H9 (cell line): ENCODE results near the gene SUN1. TPM values are rescaled to one million over a fixed set of nuclear protein-coding genes. Genes with fewer than 3 reads are reported as not detected.

Experiments used
- DNase-seq: peaks from one replicate; pipeline ENCODE4 v3.0.0-alpha.2; 2017
- H2AFZ ChIP-seq: one replicate; pipeline ENCODE4 v1.6.1; 2013; ENCODE audit warnings: mild to moderate bottlenecking, low read length, control low read depth, moderate library complexity
- H2AK5ac ChIP-seq: 2 replicates; pipeline ENCODE4 v1.6.1; 2013; ENCODE audit warnings: low read length, control low read depth, mixed read lengths; ENCODE audit not compliant: insufficient read length
- H2BK120ac ChIP-seq: one replicate; pipeline ENCODE4 v1.6.1; 2013; ENCODE audit warnings: low read depth, mild to moderate bottlenecking, low read length, control low read depth, inconsistent platforms; ENCODE audit not compliant: poor library complexity, severe bottlenecking
- H2BK12ac ChIP-seq: 2 replicates; pipeline ENCODE4 v1.6.1; 2013; ENCODE audit warnings: low read length, control low read depth, mixed read lengths, low read depth; ENCODE audit not compliant: insufficient read length
- H2BK15ac ChIP-seq: 2 replicates; pipeline ENCODE4 v1.6.1; 2013; ENCODE audit warnings: low read depth, low read length, control low read depth
- H2BK20ac ChIP-seq: one replicate; pipeline ENCODE4 v1.6.1; 2013; ENCODE audit warnings: low read depth, mild to moderate bottlenecking, low read length, control low read depth, inconsistent platforms; ENCODE audit not compliant: poor library complexity, severe bottlenecking
- H2BK5ac ChIP-seq: 2 replicates; pipeline ENCODE4 v1.6.1; 2013; ENCODE audit warnings: low read length, control low read depth, mixed read lengths; ENCODE audit not compliant: insufficient read length
- H3K14ac ChIP-seq: 2 replicates; pipeline ENCODE4 v1.6.1; 2013; ENCODE audit warnings: low read length, control low read depth; ENCODE audit not compliant: insufficient read depth
- H3K18ac ChIP-seq: 2 replicates; pipeline ENCODE4 v1.6.1; 2013; ENCODE audit warnings: low read depth, mild to moderate bottlenecking, mixed read lengths, low read length, control low read depth; ENCODE audit not compliant: insufficient read length
- H3K23ac ChIP-seq: 2 replicates; pipeline ENCODE4 v1.6.1; 2013; ENCODE audit warnings: low read length, control low read depth, mixed read lengths, low read depth; ENCODE audit not compliant: insufficient read length
- H3K23me2 ChIP-seq: 2 replicates; pipeline ENCODE4 v1.6.1; 2013; ENCODE audit warnings: low read depth, mild to moderate bottlenecking, mixed read lengths, low read length, control low read depth; ENCODE audit not compliant: insufficient read length, poor library complexity, severe bottlenecking
- H3K27ac ChIP-seq: 2 replicates; pipeline ENCODE4 v1.5.1; 2013; ENCODE audit warnings: low read length, control low read depth, mixed read lengths, low read depth; ENCODE audit not compliant: insufficient read length
- H3K27me3 ChIP-seq: 2 replicates; pipeline ENCODE4 v1.6.1; 2013; ENCODE audit warnings: low read length, control low read depth, inconsistent platforms; ENCODE audit not compliant: insufficient read depth
- H3K4ac ChIP-seq: 2 replicates; pipeline ENCODE4 v1.6.1; 2013; ENCODE audit warnings: low read depth, mild to moderate bottlenecking, control low read depth, inconsistent platforms, low read length, moderate library complexity
- H3K4me1 ChIP-seq: 2 replicates; pipeline ENCODE4 v1.6.1; 2013; ENCODE audit warnings: low read length, control low read depth, inconsistent platforms; ENCODE audit not compliant: insufficient read depth
- H3K4me2 ChIP-seq: 2 replicates; pipeline ENCODE4 v1.6.1; 2013; ENCODE audit warnings: low read length, control low read depth, mixed read lengths; ENCODE audit not compliant: insufficient read length, insufficient read depth
- H3K56ac ChIP-seq: 2 replicates; pipeline ENCODE4 v1.6.1; 2013; ENCODE audit warnings: low read depth, mild to moderate bottlenecking, mixed read lengths, low read length, control low read depth; ENCODE audit not compliant: insufficient read length
- H3K79me1 ChIP-seq: 2 replicates; pipeline ENCODE4 v1.6.1; 2013; ENCODE audit warnings: low read depth, mild to moderate bottlenecking, moderate library complexity, low read length, control low read depth, inconsistent platforms; ENCODE audit not compliant: insufficient read depth, poor library complexity, severe bottlenecking
- H3K79me2 ChIP-seq: 2 replicates; pipeline ENCODE4 v1.6.1; 2013; ENCODE audit warnings: low read length, control low read depth, inconsistent platforms; ENCODE audit not compliant: insufficient read depth
- H3K9ac ChIP-seq: 2 replicates; pipeline ENCODE4 v1.6.1; 2013; ENCODE audit warnings: low read length, control low read depth, mixed read lengths; ENCODE audit not compliant: insufficient read length; ENCODE audit errors: extremely low read depth
- H3K9me3 ChIP-seq: one replicate; pipeline ENCODE4 v1.6.1; 2013; ENCODE audit warnings: low read depth, low read length, inconsistent platforms; ENCODE audit not compliant: control insufficient read depth
- H3T11ph ChIP-seq: one replicate; pipeline ENCODE4 v1.6.1; 2013; ENCODE audit warnings: mild to moderate bottlenecking, low read length, control low read depth, inconsistent platforms
- H4K20me1 ChIP-seq: one replicate; pipeline ENCODE4 v1.6.1; 2013; ENCODE audit not compliant: control insufficient read depth, insufficient read length, insufficient read depth
- H4K5ac ChIP-seq: 2 replicates; pipeline ENCODE4 v1.6.1; 2013; ENCODE audit warnings: low read depth, mild to moderate bottlenecking, mixed read lengths, low read length, control low read depth; ENCODE audit not compliant: insufficient read length
- H4K8ac ChIP-seq: replicated peaks from 2 replicates; pipeline ENCODE4 v1.6.1; 2013; ENCODE audit warnings: low read length, control low read depth, mixed read lengths, low read depth; ENCODE audit not compliant: insufficient read length
- H4K91ac ChIP-seq: 2 replicates; pipeline ENCODE4 v1.6.1; 2013; ENCODE audit warnings: low read depth, mild to moderate bottlenecking, moderate library complexity, mixed read lengths, low read length, control low read depth; ENCODE audit not compliant: insufficient read length
- H3K27ac Mint-ChIP-seq, 3 experiments: 2 replicates in 2 of 3; 3 replicates in 1 of 3; pipeline ENCODE4 v1.8.0; 2020 to 2021; ENCODE audit warnings: mixed read lengths in 3 of 3, mild to moderate bottlenecking in 1 of 3, moderate library complexity in 1 of 3
- H3K27me3 Mint-ChIP-seq: 2 replicates; pipeline ENCODE4 v1.8.0; 2021; ENCODE audit warnings: low read depth, mild to moderate bottlenecking, moderate library complexity, mixed read lengths
- H3K36me3 Mint-ChIP-seq, 3 experiments: 2 replicates in 2 of 3; 3 replicates in 1 of 3; pipeline ENCODE4 v1.8.0; 2020 to 2021; ENCODE audit warnings: low read depth in 3 of 3, mixed read lengths in 3 of 3; ENCODE audit not compliant: insufficient read depth in 1 of 3
- H3K4me1 Mint-ChIP-seq, 2 experiments: 2 replicates each; pipeline ENCODE4 v1.8.0; 2020; ENCODE audit warnings: mixed read lengths in 2 of 2
- H3K4me3 Mint-ChIP-seq, 2 experiments: 2 replicates in 1 of 2; 3 replicates in 1 of 2; pipeline ENCODE4 v1.8.0; 2020 to 2021; ENCODE audit warnings: mild to moderate bottlenecking in 2 of 2, mixed read lengths in 2 of 2, moderate library complexity in 1 of 2
- H3K9me3 Mint-ChIP-seq, 2 experiments: 2 replicates in 1 of 2; 3 replicates in 1 of 2; pipeline ENCODE4 v1.8.0; 2020; ENCODE audit warnings: mild to moderate bottlenecking in 2 of 2, mixed read lengths in 2 of 2, moderate library complexity in 1 of 2
- CTCF ChIP-seq: fragments of 200-600 bp; sonication (generic); conservative IDR thresholded peaks from 3 replicates; pipeline ENCODE4 v1.8.0; 2021; ENCODE audit warnings: antibody characterized with exemption, mild to moderate bottlenecking
- WGBS: extraction: QIAGEN DNeasy Blood & Tissue Kit; methylation state at CpG from one replicate; pipeline ENCODE4 v1.1.7; 2013; ENCODE audit warnings: missing lambda C conversion rate, low lambda C conversion rate, mixed read lengths; ENCODE audit not compliant: insufficient read length; ENCODE audit errors: extremely low coverage; 5-methylcytosine and 5-hydroxymethylcytosine counted together
- total RNA-seq: library from RNA; stranded (reverse); gene quantifications from 2 replicates; pipeline ENCODE4 v1.2.1, GENCODE V29; 2021

Gene SUN1
- total RNA-seq, 1 experiment from 2014 or later, result 118 TPM

- H4K91ac ChIP-seq, result no peak overlapping the region
- H3K18ac ChIP-seq, result no peak overlapping the region
- H2BK120ac ChIP-seq, result no peak overlapping the region
- TF ChIP-seq CTCF, result no peak
- DNase-seq, result no peak
- H4K8ac ChIP-seq, result no peak overlapping the region
- no peak overlapping the region for H3K9ac ChIP-seq
- H3K27me3 ChIP-seq, result no peaks in the 10 kb centered on the region
- no peak overlapping the region for H2AFZ ChIP-seq
- no peaks in the 10 kb centered on the region; the same call in 1 of the 2 replicates for H3K4me1 ChIP-seq
- no peak overlapping the region for H2BK12ac ChIP-seq
- H2BK20ac ChIP-seq, result no peak overlapping the region
- no peak overlapping the region for H3K4me2 ChIP-seq
- H3K4me3 Mint-ChIP-seq, result peak overlapping the region in 1 of 2 experiments; percentile 42; a peak in 1 of 5 replicates
- no peak overlapping the region for H3K23ac ChIP-seq
- H2BK5ac ChIP-seq, result no peak overlapping the region
- no peaks in the 10 kb centered on the region for H3K9me3 ChIP-seq
- H4K20me1 ChIP-seq, result no peaks in the 10 kb centered on the region
- H2BK15ac ChIP-seq, result no peak overlapping the region
- H3K56ac ChIP-seq, result no peak overlapping the region
- H4K5ac ChIP-seq, result no peak overlapping the region
- no peak overlapping the region for H2AK5ac ChIP-seq
- H3K27ac ChIP-seq, result no peak overlapping the region
- H3K79me1 ChIP-seq, result no peaks in the 10 kb centered on the region
- no peak overlapping the region for H3K14ac ChIP-seq
- H3K23me2 ChIP-seq, result no peaks in the 10 kb centered on the region
- H3K27me3 Mint-ChIP-seq, result peaks cover 11% of the 10 kb centered on the region
- no peak overlapping the region for H3T11ph ChIP-seq
- no peaks in the 10 kb centered on the region for H3K36me3 Mint-ChIP-seq
- no peaks in the 10 kb centered on the region for H3K79me2 ChIP-seq
- H3K4ac ChIP-seq, result no peak overlapping the region
- WGBS, result no CpG with 5 or more reads among the region's 31 CpGs
- H3K27ac Mint-ChIP-seq, result no peak overlapping the region
- H3K9me3 Mint-ChIP-seq, result no peaks in the 10 kb centered on the region; a peak in 1 of 5 replicates
- H3K4me1 Mint-ChIP-seq, result peaks cover 0 to 3% of the 10 kb centered on the region in 2 experiments; a peak in 1 of 4 replicates
Measured at GRCh38 chr7:913736-914520, 81.7 kb downstream of the SUN1 start.
